ENCODE results near the gene MMD. TPM values are rescaled to one million over a fixed set of nuclear protein-coding genes. Genes with fewer than 3 reads are reported as not detected.
A peak's percentile ranks its signal among the peaks of the same experiment; 100 is the strongest.

Gene MMD
- total and polyA plus RNA-seq, 2 of the 13 experiments (the other 11 are each of a cell fraction or from before 2014, with no cell fraction given), result 121 to 225 TPM

DNA sequence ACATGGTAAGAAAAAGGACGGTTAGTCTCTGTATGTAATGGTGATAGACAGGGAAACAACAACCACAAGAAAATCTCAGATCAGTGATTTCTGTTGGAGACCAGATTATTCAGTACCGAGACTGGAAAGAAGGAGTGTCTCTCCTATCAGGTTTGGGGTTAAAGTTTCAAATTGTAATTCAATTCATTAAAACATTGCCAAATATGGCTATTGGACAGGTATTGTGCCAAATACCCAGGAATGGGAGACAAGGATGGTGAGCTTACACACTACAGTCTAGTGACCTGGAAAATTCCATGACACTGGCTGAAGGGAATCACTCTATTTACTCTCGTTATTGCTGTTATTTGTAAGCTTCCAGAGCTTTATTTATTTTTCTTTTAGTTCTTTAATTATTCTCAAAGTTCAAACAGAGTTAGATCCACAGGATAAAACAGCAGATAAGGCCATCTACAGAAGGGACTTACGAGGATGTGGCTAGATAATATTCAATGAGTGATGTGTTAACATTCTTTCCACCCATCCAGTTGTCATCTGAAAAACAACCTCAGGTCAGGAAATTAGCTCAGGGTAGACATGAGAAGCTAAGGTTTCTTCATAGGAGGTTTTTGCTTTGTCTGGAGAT lies 25.1 kb upstream of the MMD start (continued):
- no peak for TF ChIP-seq ZFP82 (CRISPR knock-in tag; IDR thresholded peaks at IDR 0.05; ENCODE audit: borderline replicate concordance)
- no peak for TF ChIP-seq CCAR2 (optimal IDR thresholded peaks at IDR 0.05; ENCODE audit: low read depth, low read length)
- TF ChIP-seq, protein P1, sequence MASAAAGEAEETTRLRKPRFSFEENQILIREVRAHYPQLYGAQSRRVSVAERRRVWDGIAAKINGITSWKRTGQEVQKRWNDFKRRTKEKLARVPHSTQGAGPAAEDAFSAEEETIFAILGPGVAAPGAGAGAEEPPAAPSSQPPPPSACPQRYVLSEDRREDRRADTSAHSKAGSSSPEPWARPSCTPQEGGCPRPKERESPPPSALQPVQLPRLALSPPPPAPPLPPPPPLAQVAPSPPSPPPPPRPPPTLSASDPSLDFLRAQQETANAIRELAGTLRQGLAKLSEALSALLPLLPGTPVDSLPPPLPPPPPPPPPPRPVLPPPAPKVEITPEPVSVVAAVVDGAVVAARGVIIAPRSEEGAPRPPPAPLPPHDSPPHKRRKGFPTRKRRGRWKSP (CRISPR knock-in tag; IDR thresholded peaks at IDR 0.05), result no peak; the same call in 1 of the 2 replicates
- TF ChIP-seq MAFG (CRISPR knock-in tag; IDR thresholded peaks at IDR 0.05), result no peak
- TF ChIP-seq WIZ (CRISPR knock-in tag; IDR thresholded peaks at IDR 0.05), result no peak
- TF ChIP-seq, protein P2, sequence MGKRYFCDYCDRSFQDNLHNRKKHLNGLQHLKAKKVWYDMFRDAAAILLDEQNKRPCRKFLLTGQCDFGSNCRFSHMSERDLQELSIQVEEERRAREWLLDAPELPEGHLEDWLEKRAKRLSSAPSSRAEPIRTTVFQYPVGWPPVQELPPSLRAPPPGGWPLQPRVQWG (CRISPR knock-in tag; IDR thresholded peaks at IDR 0.05; ENCODE audit: borderline replicate concordance, low read depth), result no peak
- TF ChIP-seq, protein P3, sequence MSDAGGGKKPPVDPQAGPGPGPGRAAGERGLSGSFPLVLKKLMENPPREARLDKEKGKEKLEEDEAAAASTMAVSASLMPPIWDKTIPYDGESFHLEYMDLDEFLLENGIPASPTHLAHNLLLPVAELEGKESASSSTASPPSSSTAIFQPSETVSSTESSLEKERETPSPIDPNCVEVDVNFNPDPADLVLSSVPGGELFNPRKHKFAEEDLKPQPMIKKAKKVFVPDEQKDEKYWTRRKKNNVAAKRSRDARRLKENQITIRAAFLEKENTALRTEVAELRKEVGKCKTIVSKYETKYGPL (CRISPR knock-in tag; IDR thresholded peaks at IDR 0.05), result 0 out of 2 replicates have a peak, but pooled peaks have one; percentile 43
- TF ChIP-seq NCOA5 (CRISPR knock-in tag; IDR thresholded peaks at IDR 0.05), result no peak
- peak; percentile 72; the same call in 1 of the 2 replicates for TF ChIP-seq ZNF772 (CRISPR knock-in tag; IDR thresholded peaks at IDR 0.05)
- peak; percentile 72; the same call in 1 of the 2 replicates for TF ChIP-seq ZFP90 (CRISPR knock-in tag; IDR thresholded peaks at IDR 0.05; ENCODE audit: borderline replicate concordance)
- no peak; the same call in 1 of the 2 replicates for TF ChIP-seq AHR (CRISPR knock-in tag; IDR thresholded peaks at IDR 0.05)
- TF ChIP-seq, protein P4, sequence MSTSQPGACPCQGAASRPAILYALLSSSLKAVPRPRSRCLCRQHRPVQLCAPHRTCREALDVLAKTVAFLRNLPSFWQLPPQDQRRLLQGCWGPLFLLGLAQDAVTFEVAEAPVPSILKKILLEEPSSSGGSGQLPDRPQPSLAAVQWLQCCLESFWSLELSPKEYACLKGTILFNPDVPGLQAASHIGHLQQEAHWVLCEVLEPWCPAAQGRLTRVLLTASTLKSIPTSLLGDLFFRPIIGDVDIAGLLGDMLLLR (CRISPR knock-in tag; IDR thresholded peaks at IDR 0.05), result no peak
- no peak; the same call in 1 of the 2 replicates for TF ChIP-seq RFXANK (CRISPR knock-in tag; IDR thresholded peaks at IDR 0.05)
- peak; percentile 61; the same call in 1 of the 2 replicates for TF ChIP-seq KLF9 (CRISPR knock-in tag; IDR thresholded peaks at IDR 0.05; ENCODE audit: low read depth)
- no peak for TF ChIP-seq GTF2F1 (IDR thresholded peaks at IDR 0.05; ENCODE audit: low read length)
- TF ChIP-seq, protein P5, sequence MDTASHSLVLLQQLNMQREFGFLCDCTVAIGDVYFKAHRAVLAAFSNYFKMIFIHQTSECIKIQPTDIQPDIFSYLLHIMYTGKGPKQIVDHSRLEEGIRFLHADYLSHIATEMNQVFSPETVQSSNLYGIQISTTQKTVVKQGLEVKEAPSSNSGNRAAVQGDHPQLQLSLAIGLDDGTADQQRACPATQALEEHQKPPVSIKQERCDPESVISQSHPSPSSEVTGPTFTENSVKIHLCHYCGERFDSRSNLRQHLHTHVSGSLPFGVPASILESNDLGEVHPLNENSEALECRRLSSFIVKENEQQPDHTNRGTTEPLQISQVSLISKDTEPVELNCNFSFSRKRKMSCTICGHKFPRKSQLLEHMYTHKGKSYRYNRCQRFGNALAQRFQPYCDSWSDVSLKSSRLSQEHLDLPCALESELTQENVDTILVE (CRISPR knock-in tag; IDR thresholded peaks at IDR 0.05), result no peak; the same call in 1 of the 2 replicates
- TF ChIP-seq ZNF484 (CRISPR knock-in tag; IDR thresholded peaks at IDR 0.05; ENCODE audit: borderline replicate concordance, low read depth), result no peak
- TF ChIP-seq, protein P6, sequence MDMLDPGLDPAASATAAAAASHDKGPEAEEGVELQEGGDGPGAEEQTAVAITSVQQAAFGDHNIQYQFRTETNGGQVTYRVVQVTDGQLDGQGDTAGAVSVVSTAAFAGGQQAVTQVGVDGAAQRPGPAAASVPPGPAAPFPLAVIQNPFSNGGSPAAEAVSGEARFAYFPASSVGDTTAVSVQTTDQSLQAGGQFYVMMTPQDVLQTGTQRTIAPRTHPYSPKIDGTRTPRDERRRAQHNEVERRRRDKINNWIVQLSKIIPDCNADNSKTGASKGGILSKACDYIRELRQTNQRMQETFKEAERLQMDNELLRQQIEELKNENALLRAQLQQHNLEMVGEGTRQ (IDR thresholded peaks at IDR 0.05; ENCODE audit: low read depth, low read length), result no peak
- TF ChIP-seq, protein P6 (CRISPR knock-in tag; IDR thresholded peaks at IDR 0.05; ENCODE audit: borderline replicate concordance), result peak; percentile 94; the same call in 1 of the 2 replicates
- TF ChIP-seq MXI1 (IDR thresholded peaks at IDR 0.05; ENCODE audit: borderline replicate concordance, low read depth, low read length), result no peak
- TF ChIP-seq, protein P7, sequence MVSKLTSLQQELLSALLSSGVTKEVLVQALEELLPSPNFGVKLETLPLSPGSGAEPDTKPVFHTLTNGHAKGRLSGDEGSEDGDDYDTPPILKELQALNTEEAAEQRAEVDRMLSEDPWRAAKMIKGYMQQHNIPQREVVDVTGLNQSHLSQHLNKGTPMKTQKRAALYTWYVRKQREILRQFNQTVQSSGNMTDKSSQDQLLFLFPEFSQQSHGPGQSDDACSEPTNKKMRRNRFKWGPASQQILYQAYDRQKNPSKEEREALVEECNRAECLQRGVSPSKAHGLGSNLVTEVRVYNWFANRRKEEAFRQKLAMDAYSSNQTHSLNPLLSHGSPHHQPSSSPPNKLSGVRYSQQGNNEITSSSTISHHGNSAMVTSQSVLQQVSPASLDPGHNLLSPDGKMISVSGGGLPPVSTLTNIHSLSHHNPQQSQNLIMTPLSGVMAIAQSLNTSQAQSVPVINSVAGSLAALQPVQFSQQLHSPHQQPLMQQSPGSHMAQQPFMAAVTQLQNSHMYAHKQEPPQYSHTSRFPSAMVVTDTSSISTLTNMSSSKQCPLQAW (CRISPR knock-in tag; IDR thresholded peaks at IDR 0.05), result peak; percentile 49; the same call in 1 of the 2 replicates
- peak; percentile 65; the same call in 1 of the 2 replicates for TF ChIP-seq ZNF652 (CRISPR knock-in tag; IDR thresholded peaks at IDR 0.05; ENCODE audit: borderline replicate concordance, low read depth)
- TF ChIP-seq STAT5B (CRISPR knock-in tag; IDR thresholded peaks at IDR 0.05), result no peak
